HG03097 (cell line): ENCODE data around the gene AMZ1.
"Not testable (repeated sequence)": the region's sequence is repeated elsewhere in the genome, so short reads cannot be mapped to it uniquely, and the experiment has no call there.

Experiments used
- ATAC-seq: cut with Tn5 transposase; IDR thresholded peaks from one replicate; pipeline ENCODE4 v1.9.1; 2021; ENCODE audit not compliant: unreplicated experiment, low FRiP score

The AMZ1 gene

DNA sequence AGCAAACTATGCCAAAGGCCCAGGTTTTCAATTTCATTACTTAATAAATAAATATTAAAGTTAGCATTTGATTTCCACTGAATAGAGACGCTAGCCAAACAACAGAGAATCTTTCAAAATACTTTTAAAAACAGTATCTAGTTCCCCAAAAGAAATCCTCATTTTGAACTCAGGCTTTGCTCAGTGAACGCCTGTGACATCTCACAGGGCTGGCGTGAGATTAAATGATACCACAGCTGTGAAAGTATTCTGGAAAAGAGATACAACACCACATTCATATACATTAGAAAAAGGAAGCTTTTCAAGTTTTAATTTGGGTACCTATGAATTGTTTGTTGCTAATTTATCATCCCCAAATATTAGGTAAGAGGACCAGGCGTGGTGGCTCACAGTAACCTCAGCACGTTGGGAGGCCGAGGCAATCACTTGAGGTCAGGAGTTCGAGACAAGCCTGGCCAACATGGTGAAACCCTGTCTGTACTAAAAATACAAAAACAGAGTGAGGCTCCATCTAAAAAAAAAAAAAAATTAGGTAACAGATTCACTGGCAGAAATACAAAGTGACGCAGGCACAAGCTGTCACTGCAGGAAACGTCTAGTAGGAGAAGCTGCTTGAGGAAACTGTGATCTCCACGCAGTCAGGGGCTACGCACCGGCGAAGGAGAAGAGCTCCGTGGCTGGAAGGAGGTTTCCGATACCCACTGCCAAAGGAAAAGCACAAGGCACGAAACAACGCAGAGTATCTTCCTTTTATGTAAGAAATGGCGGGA, 50.0 kb downstream of the AMZ1 start:
- no peak for ATAC-seq

DNA sequence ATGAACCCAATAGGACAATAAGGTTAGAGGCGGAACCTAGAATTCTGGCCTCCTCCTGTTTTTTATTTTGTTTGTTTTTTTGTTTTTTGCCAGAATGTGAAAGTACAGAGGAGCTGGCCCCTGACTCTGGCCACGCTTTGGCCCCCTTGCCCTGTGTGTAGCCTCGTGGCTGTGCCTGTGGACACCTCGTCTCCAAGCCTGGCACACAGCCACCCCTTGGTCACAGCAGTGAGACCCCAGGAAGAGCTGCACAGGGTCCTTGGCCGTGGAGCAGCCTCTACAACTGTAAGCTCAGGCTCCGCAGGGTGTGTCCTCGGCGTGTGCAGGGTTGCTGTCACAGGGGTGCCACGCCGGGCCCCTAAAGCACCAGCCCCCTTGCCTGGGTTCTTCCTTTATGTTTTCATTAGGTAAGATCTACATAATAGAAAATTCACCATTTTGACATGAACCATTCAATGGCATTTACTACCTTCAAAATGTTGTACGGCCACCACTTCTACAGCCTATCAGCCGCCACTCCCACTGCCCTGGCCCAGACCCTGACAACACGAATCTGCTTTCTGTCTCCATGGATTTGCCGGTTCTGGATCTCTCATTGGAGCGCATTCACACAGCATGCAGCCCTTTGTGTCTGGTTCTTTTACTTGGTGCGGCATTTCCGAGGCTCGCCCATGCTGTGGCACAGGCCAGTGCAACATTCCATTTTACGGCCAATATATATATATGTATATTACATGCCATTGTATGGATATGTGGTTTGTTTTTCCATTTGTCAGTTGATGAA, 51.0 kb downstream of the AMZ1 start:
- ATAC-seq: no peak

GRCh38 chr7:2743523-2744185, 55.7 kb downstream of the AMZ1 start:
- not testable (repeated sequence) for ATAC-seq

DNA sequence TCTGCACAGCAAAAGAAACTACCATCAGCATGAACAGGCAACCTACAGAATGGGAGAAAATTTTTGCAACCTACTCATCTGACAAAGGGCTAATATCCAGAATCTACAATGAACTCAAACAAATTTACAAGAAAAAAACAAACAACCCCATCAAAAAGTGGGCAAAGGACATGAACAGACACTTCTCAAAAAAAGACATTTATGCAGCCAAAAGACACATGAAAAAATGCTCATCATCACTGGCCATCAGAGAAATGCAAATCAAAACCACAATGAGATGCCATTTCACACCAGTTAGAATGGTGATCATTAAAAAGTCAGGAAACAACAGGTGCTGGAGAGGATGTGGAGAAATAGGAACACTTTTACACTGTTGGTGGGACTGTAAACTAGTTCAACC, 60.7 kb downstream of the AMZ1 start:
- ATAC-seq: not testable (repeated sequence)

DNA sequence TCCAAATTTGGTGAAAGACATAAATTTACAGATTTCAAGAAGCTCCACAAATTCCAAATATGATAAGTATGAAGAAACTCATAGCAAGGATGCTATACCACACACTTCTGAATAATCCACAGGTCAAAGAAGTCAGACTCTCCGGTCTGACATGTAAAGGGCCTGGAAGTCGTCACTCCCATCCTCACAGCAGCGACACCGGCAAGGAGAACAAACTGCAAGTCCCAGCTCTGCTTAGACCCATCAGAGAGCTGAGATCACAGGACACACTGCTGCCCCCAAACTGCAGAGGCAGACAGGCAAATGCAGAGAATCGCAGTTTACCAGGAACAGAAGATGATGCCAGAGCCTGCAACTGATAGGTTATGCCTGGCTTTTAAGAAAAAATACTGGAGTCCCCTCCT, 62.0 kb downstream of the AMZ1 start:
- ATAC-seq: no peak

DNA sequence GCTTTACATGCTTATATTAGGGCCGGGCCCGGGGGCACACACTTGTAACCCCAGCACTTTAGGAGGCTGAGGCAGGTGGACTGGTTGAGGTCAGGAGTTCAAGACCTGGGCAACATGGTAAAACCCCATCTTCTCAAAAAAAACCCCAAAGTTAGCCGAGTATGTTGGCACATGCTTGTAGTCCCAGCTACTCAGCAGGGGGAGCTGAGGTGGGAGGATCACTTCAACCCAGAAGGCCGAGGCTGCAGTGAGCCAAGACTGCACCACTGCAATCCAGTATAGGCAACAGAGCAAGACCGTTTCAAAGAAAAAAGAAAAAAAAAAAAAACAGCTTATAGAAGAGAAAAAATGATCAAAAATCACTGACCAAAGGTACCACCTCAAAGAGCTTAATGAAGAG, 63.1 kb downstream of the AMZ1 start:
- no peak for ATAC-seq

GRCh38 chr7:2753148-2753547, 65.1 kb downstream of the AMZ1 start:
- no peak for ATAC-seq

DNA sequence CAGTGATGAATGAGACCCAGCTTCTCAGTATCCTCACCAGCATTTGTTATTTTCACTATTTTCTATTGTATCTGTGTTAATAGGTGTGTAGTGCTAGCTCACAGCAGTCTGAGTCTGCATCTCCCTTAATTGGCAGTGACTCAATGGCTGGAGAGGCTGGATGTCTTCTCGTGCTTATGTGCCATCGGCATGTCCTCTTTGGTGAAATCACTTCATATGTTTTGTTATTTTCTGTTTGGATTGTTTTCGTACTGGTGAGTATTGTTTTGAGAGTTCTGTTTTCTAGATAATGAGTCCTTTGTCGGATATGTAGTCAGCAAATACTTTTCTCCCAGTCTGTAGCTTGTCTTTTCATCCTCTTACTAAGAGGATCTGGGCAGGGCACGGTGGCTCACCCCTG, 66.1 kb downstream of the AMZ1 start:
- ATAC-seq: no peak

DNA sequence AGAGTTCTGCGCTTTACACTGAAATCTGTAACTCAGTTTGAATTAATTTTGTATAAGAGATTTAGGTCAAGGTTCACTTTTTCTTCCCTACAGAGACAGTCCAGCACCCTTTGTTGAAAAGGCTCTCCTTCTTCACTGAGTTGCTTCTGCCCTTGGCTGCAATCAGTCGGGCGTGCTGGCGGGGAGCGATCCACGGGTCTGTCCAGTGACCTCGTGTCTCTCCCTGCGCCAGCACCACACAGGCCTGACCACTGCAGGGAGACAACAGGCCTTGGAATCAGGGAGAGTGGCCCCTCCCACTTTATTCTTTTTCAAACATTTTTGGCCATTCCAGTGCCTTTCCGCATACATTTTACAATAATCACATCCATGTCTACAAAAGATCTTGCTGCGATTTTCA, 66.9 kb downstream of the AMZ1 start:
- ATAC-seq: no peak

- no peak for ATAC-seq
Observed at GRCh38 chr7:2755531-2755930, 67.5 kb downstream of the AMZ1 start.

GRCh38 chr7:2757361-2757903, 69.4 kb downstream of the AMZ1 start:
- peak; percentile 10 for ATAC-seq

DNA sequence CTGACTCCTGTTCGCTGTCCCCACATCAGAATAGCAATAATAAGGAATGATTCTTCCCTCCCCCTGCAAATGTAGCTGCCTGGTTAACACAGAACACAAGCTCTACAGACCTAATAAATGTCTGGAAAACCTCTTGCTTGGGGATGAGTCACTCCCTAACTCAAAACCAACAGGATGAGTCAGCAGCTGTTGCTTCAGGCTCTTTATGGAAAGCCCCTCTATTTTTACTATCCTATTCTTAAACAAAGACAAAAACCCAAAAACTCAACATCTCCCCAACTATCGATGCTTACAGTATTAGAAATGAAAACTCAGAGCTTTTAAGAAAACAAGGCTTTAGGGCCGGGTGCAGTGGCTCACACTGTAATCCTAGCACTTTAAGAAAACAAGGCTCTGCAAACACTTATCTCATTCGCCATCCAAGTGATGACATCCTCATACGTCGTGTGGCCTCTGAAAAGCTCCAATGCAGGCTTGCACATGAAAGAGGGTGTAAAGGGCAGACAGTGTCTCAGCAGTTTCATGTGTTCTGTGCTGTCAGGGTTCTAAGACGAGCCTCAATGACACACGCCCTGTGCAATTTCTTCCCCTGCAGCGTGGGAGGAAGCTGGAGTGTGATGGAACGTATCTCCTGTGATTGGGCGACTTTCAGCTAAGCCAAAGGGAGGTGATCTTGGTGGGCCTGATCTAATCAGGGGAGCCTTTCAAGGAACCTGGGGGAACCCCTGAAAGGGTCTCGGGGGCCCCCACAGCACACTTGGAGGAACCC, 70.1 kb downstream of the AMZ1 start:
- peak; percentile 50 for ATAC-seq

DNA sequence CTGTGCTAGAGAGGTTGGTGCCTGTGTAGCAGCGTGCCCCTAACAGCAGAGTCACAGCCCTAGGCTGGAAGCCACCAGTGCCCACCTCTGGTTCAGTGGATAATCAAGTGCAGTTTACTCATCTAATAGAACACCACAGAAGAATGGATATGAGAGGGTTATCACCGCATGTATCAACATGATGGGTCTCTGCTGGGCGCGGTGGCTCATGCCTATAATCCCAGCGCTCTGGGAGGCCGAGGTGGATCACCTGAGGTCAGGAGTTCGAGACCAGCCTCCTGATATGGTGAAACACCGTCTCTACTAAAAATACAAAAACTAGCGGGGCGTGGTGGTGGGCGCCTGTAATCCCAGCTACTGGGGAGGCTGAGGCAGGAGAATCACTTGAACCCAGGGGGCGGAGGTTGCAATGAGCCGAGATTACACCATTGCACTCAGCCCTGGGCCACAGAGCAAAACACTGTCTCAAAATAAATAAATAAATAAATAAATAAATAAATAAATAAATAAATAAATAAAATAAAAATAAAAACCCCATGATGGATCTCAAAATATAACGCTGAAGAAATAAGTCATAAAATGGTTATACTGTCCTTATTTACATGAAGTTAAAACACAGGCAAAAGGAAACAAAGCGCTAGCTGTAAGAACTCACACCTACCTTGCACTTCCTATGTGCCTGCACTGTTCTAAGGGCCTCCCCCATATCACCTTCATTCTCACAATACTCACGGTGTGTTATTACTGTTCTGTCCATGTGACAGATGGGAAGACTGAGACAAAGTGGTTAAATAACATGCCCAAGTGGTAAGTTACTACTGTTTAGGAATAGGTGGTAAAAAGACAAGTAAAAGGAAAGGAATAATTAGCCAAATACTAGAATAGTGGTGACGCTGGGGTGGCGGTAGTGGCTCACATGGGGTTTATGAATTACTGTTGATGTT, 70.9 kb downstream of the AMZ1 start:
- ATAC-seq: no peak

- ATAC-seq: no peak
Observed at GRCh38 chr7:2759736-2760097, 71.7 kb downstream of the AMZ1 start.

- no peak for ATAC-seq
Observed at GRCh38 chr7:2760098-2760889, 72.3 kb downstream of the AMZ1 start.

- no peak for ATAC-seq
Observed at GRCh38 chr7:2761131-2761624, 73.2 kb downstream of the AMZ1 start.

- ATAC-seq: no peak
Observed at GRCh38 chr7:2761801-2762497, 73.9 kb downstream of the AMZ1 start.

DNA sequence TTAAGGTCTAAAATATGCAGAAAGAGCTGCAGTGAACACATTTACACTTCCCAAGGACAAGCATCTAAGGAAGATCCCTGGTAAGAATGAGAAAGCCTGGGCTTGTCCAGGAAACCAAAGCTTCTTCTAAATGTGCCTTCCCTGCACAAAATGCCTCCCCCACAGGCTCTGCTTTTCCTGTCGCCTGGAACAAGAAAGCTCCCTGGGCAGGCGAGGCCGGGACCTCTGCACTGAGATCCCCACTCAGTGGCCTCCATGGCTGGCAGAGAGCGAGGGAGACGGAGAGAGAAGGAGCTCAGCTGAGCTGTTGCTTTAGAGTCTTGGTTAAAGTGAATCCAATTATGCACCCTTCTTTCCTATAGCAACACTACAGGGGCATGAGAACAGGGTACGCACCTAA, 75.6 kb downstream of the AMZ1 start:
- no peak for ATAC-seq
